Keratinocyte (primary cell): ENCODE data around the gene KRTAP4-9. TPM values are rescaled to one million over a fixed set of nuclear protein-coding genes. Genes with fewer than 3 reads are reported as not detected.
A peak's percentile ranks its signal among the peaks of the same experiment; 100 is the strongest.

ENCODE experiments used
- DNase-seq: peaks from one replicate; pipeline ENCODE4 v3.0.0-alpha.2; 2011; ENCODE audit warnings: low read depth, missing footprints, low spot score
- FAIRE-seq: peaks from 2 replicates; lab custom pipeline; 2011; peaks lifted over from hg19 to GRCh38; lab: Jason Lieb, UNC
- H2AFZ ChIP-seq: 2 replicates; pipeline ENCODE4 v1.6.0; 2012; ENCODE audit warnings: low read length, control low read depth, inconsistent platforms; ENCODE audit not compliant: control insufficient read depth
- H3K27ac ChIP-seq: 2 replicates; pipeline ENCODE4 v1.5.1; 2011; ENCODE audit warnings: low read length; ENCODE audit not compliant: control insufficient read depth, insufficient read depth
- H3K27me3 ChIP-seq: 3 replicates; pipeline ENCODE4 v1.6.0; 2011; ENCODE audit warnings: low read length; ENCODE audit not compliant: control insufficient read depth, insufficient read depth; ENCODE audit errors: extremely low read depth
- H3K36me3 ChIP-seq, 2 experiments: 2 replicates in 1 of 2; 3 replicates in 1 of 2; pipeline ENCODE4 v1.5.1; 2011; ENCODE audit warnings: low read length in 2 of 2, mild to moderate bottlenecking in 1 of 2; ENCODE audit not compliant: control insufficient read depth in 2 of 2, insufficient read depth in 2 of 2; ENCODE audit errors: extremely low read depth in 1 of 2
- H3K4me1 ChIP-seq: 3 replicates; pipeline ENCODE4 v1.5.1; 2011; ENCODE audit warnings: low read length; ENCODE audit not compliant: control insufficient read depth, insufficient read depth; ENCODE audit errors: extremely low read depth
- H3K4me2 ChIP-seq: 3 replicates; pipeline ENCODE4 v1.6.0; 2011; ENCODE audit warnings: low read depth, low read length; ENCODE audit not compliant: control insufficient read depth, insufficient read depth; ENCODE audit errors: extremely low read depth
- H3K4me3 ChIP-seq, 3 experiments: fragments of 200-600 bp in 1 of 3; sonication (generic) in 1 of 3; 2 replicates in 2 of 3; 3 replicates in 1 of 3; pipeline ENCODE4 v1.5.1; 2011 to 2016; ENCODE audit warnings: low read length in 3 of 3, mild to moderate bottlenecking in 3 of 3, control low read depth in 2 of 3, inconsistent platforms in 1 of 3, low read depth in 1 of 3, mixed read lengths in 1 of 3, mixed run types in 1 of 3, moderate library complexity in 1 of 3; ENCODE audit not compliant: control insufficient read depth in 2 of 3, insufficient read depth in 2 of 3; ENCODE audit errors: extremely low read depth in 1 of 3
- H3K79me2 ChIP-seq: 2 replicates; pipeline ENCODE4 v1.6.0; 2012; ENCODE audit warnings: low read length; ENCODE audit not compliant: control insufficient read depth, insufficient read depth
- H3K9ac ChIP-seq: 3 replicates; pipeline ENCODE4 v1.6.0; 2011; ENCODE audit warnings: low read length; ENCODE audit not compliant: control insufficient read depth, insufficient read depth; ENCODE audit errors: extremely low read depth
- H3K9me1 ChIP-seq: 3 replicates; pipeline ENCODE4 v1.6.0; 2011; ENCODE audit warnings: low read length; ENCODE audit not compliant: control insufficient read depth, insufficient read depth; ENCODE audit errors: extremely low read depth
- H3K9me3 ChIP-seq: 2 replicates; pipeline ENCODE4 v1.5.1; 2012; ENCODE audit warnings: low read depth, low read length; ENCODE audit not compliant: control insufficient read depth
- H4K20me1 ChIP-seq: 3 replicates; pipeline ENCODE4 v1.6.0; 2011; ENCODE audit warnings: low read length; ENCODE audit not compliant: control insufficient read depth, insufficient read depth; ENCODE audit errors: extremely low read depth
- EZH2 ChIP-seq: IDR thresholded peaks from one replicate; pipeline ENCODE4 v1.6.1; 2012; ENCODE audit warnings: inconsistent platforms, mild to moderate bottlenecking, low read length, moderate library complexity
- dilution Hi-C: fragments of 300-500 bp; cut with MboI; formaldehyde crosslinking; loops from one replicate; pipeline ENCODE4 v1.7.0; 2020; ENCODE audit warnings: low sequenced_read_pairs; ENCODE audit not compliant: extremely low pct_ligation_motif_present
- polyA plus RNA-seq, 5 experiments: library from polyadenylated mRNA; depleted of rRNA in 3 of 5; stranded (reverse) in 3 of 5; stranded (forward) in 1 of 5; unstranded in 1 of 5; fragments of >200 nt; gene quantifications; 1 replicate in 1 of 5; 2 replicates in 3 of 5; 3 replicates in 1 of 5; pipeline versions ENCODE4 v1.2.1 to v1.2.3, GENCODE V29; 2011 to 2012; ENCODE audit warnings: missing spikeins in 2 of 5, low read depth in 1 of 5, low replicate concordance in 1 of 5
- TF ChIP-seq, protein P1 (sequence below), 3 experiments: IDR thresholded peaks in 1 of 3; conservative IDR thresholded peaks in 1 of 3; optimal IDR thresholded peaks in 1 of 3; 2 replicates in 2 of 3; 3 replicates in 1 of 3; pipeline versions ENCODE3 to v1.5.1; 2011; ENCODE audit warnings: low read length in 3 of 3, mild to moderate bottlenecking in 3 of 3, moderate library complexity in 2 of 3, control low read depth in 1 of 3, inconsistent platforms in 1 of 3; ENCODE audit not compliant: insufficient read depth in 2 of 3; ENCODE audit errors: extremely low read depth in 1 of 3

KRTAP4-9 gene
- polyA plus RNA-seq, 1 donor (not counting 4 experiments of a cell fraction or from before 2014, with no cell fraction given) = not detected

DNA sequence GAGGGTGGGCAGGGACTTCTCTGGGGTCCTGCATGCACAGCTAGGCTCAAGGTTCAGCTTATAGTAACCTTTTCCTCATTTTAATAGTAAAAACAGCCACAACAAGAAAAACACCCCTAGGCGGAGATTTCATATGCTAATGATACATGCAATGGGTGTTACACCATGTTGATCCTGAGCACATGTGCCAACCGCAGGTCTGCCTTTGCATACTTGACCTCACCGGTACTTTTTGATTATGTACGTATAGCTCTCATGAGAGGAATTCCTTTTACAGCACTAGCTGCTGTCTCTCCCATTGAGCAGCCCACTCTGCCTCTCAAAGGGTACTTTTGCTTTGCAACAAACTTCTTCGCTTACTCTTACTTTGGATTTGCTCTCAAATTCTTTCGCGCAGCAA, 9.1 kb upstream of the KRTAP4-9 start:
- FAIRE-seq = no peak
- no peaks in the 10 kb centered on the region for H3K79me2 ChIP-seq
- no peak overlapping the region for H3K4me2 ChIP-seq
- no peaks in the 10 kb centered on the region for H3K9me1 ChIP-seq
- no peaks in the 10 kb centered on the region for H3K36me3 ChIP-seq
- H3K27ac ChIP-seq = no peak overlapping the region
- no peak overlapping the region for H3K4me3 ChIP-seq
- H3K9me3 ChIP-seq = no peaks in the 10 kb centered on the region
- H3K27me3 ChIP-seq = no peaks in the 10 kb centered on the region
- no peak overlapping the region for H3K9ac ChIP-seq
- H4K20me1 ChIP-seq = no peaks in the 10 kb centered on the region
- TF ChIP-seq EZH2 = no peak
- TF ChIP-seq, protein P1, sequence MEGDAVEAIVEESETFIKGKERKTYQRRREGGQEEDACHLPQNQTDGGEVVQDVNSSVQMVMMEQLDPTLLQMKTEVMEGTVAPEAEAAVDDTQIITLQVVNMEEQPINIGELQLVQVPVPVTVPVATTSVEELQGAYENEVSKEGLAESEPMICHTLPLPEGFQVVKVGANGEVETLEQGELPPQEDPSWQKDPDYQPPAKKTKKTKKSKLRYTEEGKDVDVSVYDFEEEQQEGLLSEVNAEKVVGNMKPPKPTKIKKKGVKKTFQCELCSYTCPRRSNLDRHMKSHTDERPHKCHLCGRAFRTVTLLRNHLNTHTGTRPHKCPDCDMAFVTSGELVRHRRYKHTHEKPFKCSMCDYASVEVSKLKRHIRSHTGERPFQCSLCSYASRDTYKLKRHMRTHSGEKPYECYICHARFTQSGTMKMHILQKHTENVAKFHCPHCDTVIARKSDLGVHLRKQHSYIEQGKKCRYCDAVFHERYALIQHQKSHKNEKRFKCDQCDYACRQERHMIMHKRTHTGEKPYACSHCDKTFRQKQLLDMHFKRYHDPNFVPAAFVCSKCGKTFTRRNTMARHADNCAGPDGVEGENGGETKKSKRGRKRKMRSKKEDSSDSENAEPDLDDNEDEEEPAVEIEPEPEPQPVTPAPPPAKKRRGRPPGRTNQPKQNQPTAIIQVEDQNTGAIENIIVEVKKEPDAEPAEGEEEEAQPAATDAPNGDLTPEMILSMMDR (optimal IDR thresholded peaks at IDR 0.05 in 1 of 3, IDR thresholded peaks at IDR 0.05 in 1 of 3, conservative IDR thresholded peaks at IDR 0.05 in 1 of 3; ENCODE audit: extremely low read depth in 1 of 3, insufficient read depth in 2 of 3, low read length in 3 of 3) = no peak
- dilution Hi-C loops = no loop called here
- no peak overlapping the region for H2AFZ ChIP-seq
- no peak for DNase-seq
- H3K4me1 ChIP-seq = peaks cover 23% of the 10 kb centered on the region

DNA sequence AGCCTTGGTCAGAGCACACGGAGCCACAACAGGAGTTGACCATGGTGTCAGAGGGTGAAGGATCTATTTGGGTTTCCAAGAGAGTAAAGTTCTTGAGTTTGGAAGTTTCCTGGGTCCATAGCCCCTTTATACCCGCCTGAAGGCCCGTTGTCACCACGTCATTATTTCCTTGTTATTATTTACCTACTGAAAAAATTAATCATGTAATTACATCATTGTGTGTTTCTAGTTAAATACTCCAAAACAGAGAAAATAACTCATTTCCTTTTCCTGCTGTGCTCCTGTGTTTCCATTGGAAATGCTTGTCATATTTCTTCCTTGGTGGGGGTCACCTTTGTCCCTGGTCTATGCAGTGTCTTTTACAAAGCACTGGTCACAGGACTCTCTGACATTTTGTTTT, 7.1 kb upstream of the KRTAP4-9 start, which contains the start of gene KRTAP4-8:
TSS of gene KRTAP4-8 (minus strand) at position 101 of the 400 bp plus-strand sequence. CDS start at position 43, 58 bp downstream.
- H3K27ac ChIP-seq = peak within 1 kb of the TSS; percentile 55
- no peak for FAIRE-seq

More for the DNA sequence above, 7.1 kb upstream of the KRTAP4-9 start, which contains the start of gene KRTAP4-8:
- H3K36me3 ChIP-seq = no peaks in the 10 kb centered on the region
- H2AFZ ChIP-seq = no peak within 1 kb of the TSS
- H3K9me1 ChIP-seq = no peaks in the 10 kb centered on the region
- no peaks in the 10 kb centered on the region for H4K20me1 ChIP-seq
- TF ChIP-seq, protein P1 (optimal IDR thresholded peaks at IDR 0.05 in 1 of 3, IDR thresholded peaks at IDR 0.05 in 1 of 3, conservative IDR thresholded peaks at IDR 0.05 in 1 of 3; ENCODE audit: extremely low read depth in 1 of 3, insufficient read depth in 2 of 3, low read length in 3 of 3) = no peak
- TF ChIP-seq EZH2 = no peak
- H3K4me2 ChIP-seq = peak within 1 kb of the TSS; percentile 59
- H3K9ac ChIP-seq = no peak within 1 kb of the TSS
- H3K27me3 ChIP-seq = no peaks in the 10 kb centered on the region
- dilution Hi-C loops = no loop called here
- no peak for DNase-seq
- peaks cover 23% of the 10 kb centered on the region for H3K4me1 ChIP-seq
- H3K79me2 ChIP-seq = no peaks in the 10 kb centered on the region
- H3K4me3 ChIP-seq = no peak within 1 kb of the TSS
- H3K9me3 ChIP-seq = no peaks in the 10 kb centered on the region
